GM18502 (cell line): ENCODE results near the gene TTC39C.
A peak's percentile ranks its signal among the peaks of the same experiment; 100 is the strongest.

Experiments
- ATAC-seq: cut with Tn5 transposase; IDR thresholded peaks from one replicate; pipeline ENCODE4 v1.9.1; 2021; ENCODE audit warnings: mild to moderate bottlenecking; ENCODE audit not compliant: unreplicated experiment, poor library complexity

TTC39C gene

DNA sequence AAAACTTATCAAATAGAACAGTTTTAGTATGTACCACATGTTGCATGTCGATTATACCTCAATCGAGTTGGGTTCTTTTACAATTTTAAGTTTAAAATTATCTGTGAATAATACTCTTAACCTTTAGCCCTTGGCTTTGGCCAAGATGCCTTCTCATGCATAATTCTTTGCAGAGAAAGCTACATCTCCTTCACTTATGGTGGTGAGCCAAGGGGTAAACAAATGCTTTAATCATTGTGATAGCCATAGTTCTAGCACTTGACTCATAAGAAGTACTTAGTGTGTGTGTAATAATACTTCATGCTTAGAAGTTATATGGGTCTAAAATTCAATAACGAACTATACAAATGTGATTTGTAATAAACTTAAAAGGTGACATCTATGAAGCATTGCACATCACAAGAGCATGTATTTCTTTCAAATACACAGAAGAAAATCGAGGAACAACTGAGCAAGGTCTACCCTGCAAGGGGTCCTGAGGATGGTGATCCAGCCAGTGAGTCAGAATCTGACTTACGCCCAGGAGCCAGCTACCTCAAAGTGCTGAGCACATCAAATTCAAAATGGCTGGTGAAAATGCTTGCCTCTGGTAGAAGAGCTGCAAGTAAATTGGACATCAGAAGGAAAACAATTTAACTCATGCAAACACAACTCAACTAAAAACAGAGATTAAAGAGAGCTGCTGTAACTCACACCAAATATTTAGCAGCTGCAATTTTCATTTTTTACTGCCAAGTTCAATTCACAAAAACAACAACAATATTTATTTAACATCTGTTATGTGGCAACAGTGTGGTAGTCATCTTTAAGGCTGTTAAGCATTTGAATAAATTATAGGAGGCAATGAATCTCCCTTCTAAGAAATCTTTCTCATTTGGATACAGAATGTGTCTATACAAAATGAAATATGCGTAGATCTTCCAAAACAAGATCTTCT lies 23.8 kb upstream of the TTC39C start:
- ATAC-seq, result no peak

- peak; percentile 55 for ATAC-seq
Observed at GRCh38 chr18:23992089-23992940, 22.2 kb upstream of the TTC39C start.

- no peak for ATAC-seq
Observed at GRCh38 chr18:23992941-23993280, 21.6 kb upstream of the TTC39C start.

GRCh38 chr18:23994361-23994902 lies 20.1 kb upstream of the TTC39C start:
- ATAC-seq, result peak; percentile 59

- peak; percentile 36 for ATAC-seq
Observed at GRCh38 chr18:23995180-23995579, 19.4 kb upstream of the TTC39C start.

DNA sequence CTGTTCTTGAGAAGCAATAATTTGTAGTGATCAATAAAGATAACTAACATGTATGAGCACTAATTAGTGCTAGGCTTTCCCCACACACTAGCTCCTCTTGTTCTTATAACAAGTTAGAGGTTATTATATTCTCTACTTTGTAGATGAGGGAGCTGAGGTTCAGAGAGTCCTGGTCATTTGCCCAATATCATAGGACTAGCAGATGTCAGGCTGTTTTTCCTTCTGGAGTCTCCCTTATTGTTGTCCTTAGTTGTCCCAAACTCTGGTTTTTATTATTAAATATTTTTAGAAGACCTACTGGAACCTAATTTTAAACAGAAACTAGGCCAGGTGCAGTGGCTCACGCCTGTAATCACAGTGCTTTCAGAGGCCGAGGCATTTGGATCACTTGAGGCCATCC lies 16.5 kb upstream of the TTC39C start:
- ATAC-seq, result no peak

GRCh38 chr18:23998820-23999219 lies 15.7 kb upstream of the TTC39C start:
- ATAC-seq, result no peak

DNA sequence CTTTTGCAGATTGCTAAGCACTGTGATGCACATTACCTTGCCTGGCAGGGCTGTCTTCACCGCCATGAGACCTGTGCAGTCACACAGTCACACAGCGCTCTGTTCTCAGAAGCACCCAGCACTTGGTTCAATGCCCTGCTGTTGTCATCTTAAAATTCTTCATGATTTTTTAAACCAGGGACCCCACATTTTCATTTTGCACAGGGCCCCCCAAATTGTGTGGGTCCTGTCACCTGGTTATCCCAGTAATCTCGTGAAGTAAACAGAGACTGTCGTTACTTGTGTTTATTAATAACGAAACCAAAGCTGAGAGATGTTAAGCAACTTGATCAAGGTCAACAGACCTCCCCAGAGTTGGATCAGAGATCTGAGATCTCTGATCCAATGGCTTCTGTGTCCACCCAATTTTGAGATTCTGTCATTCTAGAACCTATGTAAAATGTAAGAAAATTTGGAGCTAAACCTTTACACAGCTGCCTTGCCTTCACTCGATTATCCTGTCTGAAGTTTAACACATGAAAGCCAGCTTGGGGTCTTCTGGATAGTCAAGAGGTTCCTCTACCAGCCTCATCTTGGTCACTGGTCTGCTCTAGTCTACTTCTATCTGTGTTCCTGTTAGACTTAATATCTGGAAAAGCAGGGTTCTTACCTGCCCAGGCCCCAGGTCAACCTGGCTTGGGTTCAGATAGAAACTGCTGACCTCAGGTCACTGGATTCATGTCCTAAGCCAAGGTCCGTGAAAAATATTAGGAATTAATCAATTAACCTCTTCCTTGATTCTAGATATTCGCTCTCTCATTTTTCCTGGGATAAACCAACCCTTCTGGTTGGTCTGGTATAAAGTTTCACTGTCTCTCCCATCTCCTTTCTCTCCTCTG lies 13.7 kb upstream of the TTC39C start:
- ATAC-seq, result peak; percentile 69

DNA sequence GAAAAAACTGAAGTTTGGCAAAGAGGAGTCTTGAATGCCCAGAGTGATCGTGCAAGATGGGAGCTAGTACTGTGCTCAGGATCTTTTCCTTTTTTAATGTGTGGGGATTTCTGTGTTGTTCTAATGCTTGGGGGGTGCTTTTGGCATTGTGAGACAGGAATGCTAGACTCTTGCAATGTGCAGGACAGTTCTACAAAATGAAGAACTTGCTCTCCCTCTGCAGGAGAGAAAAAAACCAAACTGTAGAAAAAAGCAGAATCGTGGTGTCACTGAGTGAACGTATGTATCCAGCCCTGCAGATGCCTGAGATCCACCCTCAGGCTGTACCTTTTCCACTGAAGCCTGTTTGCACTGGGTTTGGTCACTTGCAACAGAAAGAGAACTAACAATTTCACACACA lies 12.1 kb upstream of the TTC39C start:
- no peak for ATAC-seq

- ATAC-seq, result no peak
Observed at GRCh38 chr18:24003288-24003687, 11.3 kb upstream of the TTC39C start.

DNA sequence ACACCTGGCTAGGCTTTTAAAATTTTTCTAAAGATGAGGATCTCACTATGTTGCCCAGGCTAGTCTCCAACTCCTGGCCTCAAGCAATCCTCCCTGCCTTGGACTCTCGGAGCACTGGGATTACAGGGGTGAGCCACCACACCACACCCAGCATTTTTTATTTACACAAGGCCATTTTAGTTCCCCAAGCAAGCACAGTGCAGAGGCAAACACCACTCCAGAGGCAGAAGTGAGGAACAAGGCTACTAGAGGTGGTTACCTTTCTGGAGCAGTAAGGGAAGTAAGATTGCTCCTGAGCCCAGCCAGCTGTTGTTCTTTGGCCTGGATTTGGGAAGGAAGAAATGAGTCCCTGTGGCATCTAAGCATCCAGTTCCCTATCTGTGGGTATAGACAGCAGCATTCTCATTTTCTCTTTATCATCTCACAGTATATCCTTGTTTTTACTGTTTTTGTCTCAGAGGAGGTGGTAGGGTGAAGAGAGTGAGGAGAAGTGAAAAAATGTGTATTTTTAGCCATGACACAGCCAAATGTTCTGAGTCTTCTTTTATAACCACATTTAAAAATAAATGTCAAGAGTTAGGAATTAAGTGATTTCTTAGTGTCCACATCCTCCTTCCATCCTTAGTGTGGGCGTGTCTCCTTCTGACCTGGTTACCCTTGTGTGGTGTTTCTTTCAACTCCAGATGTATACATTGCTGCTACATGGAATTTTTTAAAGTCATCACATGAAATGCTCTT lies 10.5 kb upstream of the TTC39C start:
- ATAC-seq, result no peak

GRCh38 chr18:24006712-24007313 lies 7.7 kb upstream of the TTC39C start:
- ATAC-seq, result no peak

DNA sequence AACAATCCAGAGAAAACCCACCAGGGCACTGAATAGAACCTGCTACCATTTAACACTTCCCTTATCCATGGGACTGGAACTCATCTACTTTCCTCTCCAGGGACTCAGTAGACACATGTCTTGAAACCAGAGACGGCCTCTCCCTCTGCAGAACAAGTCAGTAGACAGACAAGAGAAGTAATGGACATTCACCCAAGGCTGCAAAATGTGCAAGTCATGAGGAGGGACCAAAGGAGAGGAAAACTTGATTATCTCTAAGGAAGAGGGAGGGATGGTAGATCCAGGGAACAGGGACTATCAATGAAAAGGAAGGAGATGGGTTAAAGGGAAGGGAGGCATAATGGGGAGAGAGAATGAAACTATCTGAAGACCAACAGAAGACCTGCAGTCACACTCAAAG lies 5.3 kb upstream of the TTC39C start:
- no peak for ATAC-seq

DNA sequence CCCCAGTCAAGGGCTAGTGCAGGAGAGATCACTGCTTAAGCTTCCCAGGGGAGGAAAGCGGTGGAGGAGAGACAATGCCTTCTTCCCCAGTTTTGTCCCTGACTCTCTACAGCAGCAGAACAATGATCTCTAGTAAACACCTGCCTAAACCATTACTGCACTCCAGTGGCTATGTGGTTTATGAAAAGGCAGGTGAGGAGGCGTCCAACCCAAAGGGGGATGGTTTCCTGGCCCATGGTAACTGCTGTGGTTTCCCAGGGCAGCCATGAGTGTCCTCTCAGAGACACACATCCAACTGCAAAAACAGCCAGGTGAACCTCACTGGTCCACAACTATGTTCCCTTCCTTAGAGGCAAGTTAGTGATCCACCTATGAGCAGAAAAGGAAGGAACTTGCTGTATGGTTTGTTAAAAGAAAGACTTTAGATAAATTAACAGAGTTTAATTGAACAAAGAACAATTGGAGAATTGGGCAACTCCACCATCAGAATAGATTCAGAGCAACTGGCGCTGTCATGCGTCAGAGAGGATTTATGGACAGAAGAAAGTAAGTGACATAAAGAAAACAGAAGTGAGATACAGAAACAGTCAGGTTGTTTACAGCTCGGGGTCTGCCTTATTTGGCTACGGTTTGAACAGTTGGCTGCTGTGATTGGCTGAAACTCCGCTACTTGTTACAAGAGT lies 4.8 kb upstream of the TTC39C start:
- peak; percentile 60 for ATAC-seq

GRCh38 chr18:24010673-24011072 lies 3.9 kb upstream of the TTC39C start:
- no peak for ATAC-seq

GRCh38 chr18:24011123-24011917 lies 3.2 kb upstream of the TTC39C start:
- no peak for ATAC-seq

DNA sequence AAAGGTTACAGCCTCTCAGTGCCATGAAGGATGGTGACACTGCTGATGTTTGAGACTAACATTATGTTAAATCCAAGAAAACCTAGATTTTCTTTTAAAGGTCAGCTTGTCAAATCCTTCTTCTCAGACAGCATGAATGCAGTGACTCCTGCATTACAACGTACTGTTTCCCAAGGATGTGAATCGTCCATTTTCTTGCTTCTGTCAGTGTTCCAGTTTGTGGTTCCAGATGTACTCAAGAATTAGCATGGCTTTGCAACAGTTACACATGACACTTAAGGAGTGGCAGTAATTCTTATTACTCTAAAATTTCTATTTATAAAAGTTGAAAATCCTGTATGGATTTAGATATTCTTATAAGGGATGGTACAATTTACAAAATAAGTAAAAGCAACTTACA lies 1.5 kb upstream of the TTC39C start:
- ATAC-seq, result no peak
